SK-N-SH (cell line): ENCODE results near the gene ELAC2. TPM values are rescaled to one million over a fixed set of nuclear protein-coding genes. Genes with fewer than 3 reads are reported as not detected.

Experiments used
- CTCF ChIA-PET: fragments of 300-600, 350-600 bp; formaldehyde crosslinking; extraction: SDS; loops from one replicate; lab custom pipeline; 2021; lab: Yijun Ruan, JAX
- POLR2A ChIA-PET: fragments of 350-600 bp; sonication (Branson Sonifier 250); formaldehyde crosslinking; extraction: SDS; loops from one replicate; lab custom pipeline; 2020; ENCODE audit warnings: antibody characterized with exemption, inconsistent platforms; lab: Yijun Ruan, JAX
- DNase-seq: peaks from one replicate; pipeline ENCODE4 v3.0.0; 2012
- H2AFZ ChIP-seq: fragments of 200-600 bp; sonication (generic); 2 replicates; pipeline ENCODE4 v1.8.1; 2016; ENCODE audit warnings: antibody characterized with exemption, mild to moderate bottlenecking, low read depth
- H3F3A ChIP-seq: fragments of 200-600 bp; sonication (generic); replicated peaks from 2 replicates; pipeline ENCODE3; 2016; ENCODE audit warnings: antibody characterized with exemption, mild to moderate bottlenecking; ENCODE audit not compliant: insufficient read depth
- H3K27ac ChIP-seq, 2 experiments: fragments of 200-500 bp in 1 of 2; fragments of 200-600 bp in 1 of 2; sonication (Bioruptor generic) in 1 of 2; sonication (generic), shearing (Covaris generic) in 1 of 2; 2 replicates each; pipeline versions ENCODE4 v1.5.1 to v1.6.1; 2014 to 2016; ENCODE audit warnings: low read depth in 2 of 2, inconsistent platforms in 1 of 2, low read length in 1 of 2, mild to moderate bottlenecking in 1 of 2, mixed read lengths in 1 of 2
- H3K27me3 ChIP-seq: fragments of 200-600 bp; sonication (generic), shearing (Covaris generic); 2 replicates; pipeline ENCODE4 v1.6.1; 2016; ENCODE audit warnings: mixed run types; ENCODE audit not compliant: insufficient read depth
- H3K36me3 ChIP-seq, 2 experiments: fragments of 200-500 bp in 1 of 2; fragments of 200-600 bp in 1 of 2; sonication (Bioruptor generic) in 1 of 2; sonication (generic) in 1 of 2; replicated peaks in 1 of 2; 2 replicates each; pipeline versions ENCODE3 to v1.5.1; 2014 to 2016; ENCODE audit warnings: low read length in 1 of 2, mild to moderate bottlenecking in 1 of 2; ENCODE audit not compliant: insufficient read depth in 2 of 2, control insufficient read depth in 1 of 2
- H3K4me1 ChIP-seq, 2 experiments: fragments of 200-500 bp in 1 of 2; fragments of 200-600 bp in 1 of 2; sonication (Bioruptor generic) in 1 of 2; sonication (generic), shearing (Covaris generic) in 1 of 2; 2 replicates each; pipeline versions ENCODE4 v1.5.1 to v1.6.1; 2014 to 2016; ENCODE audit warnings: low read depth in 1 of 2, low read length in 1 of 2, mixed run types in 1 of 2; ENCODE audit not compliant: insufficient read depth in 2 of 2, control insufficient read depth in 1 of 2
- H3K4me2 ChIP-seq: fragments of 200-600 bp; sonication (generic), shearing (Covaris generic); 2 replicates; pipeline ENCODE4 v1.6.1; 2017; ENCODE audit warnings: mixed run types
- H3K4me3 ChIP-seq, 2 experiments: fragments of 200-500 bp in 1 of 2; fragments of 200-600 bp in 1 of 2; sonication (Bioruptor generic) in 1 of 2; sonication (generic), shearing (Covaris generic) in 1 of 2; 2 replicates each; pipeline versions ENCODE4 v1.5.1 to v1.8.1; 2014 to 2016; ENCODE audit warnings: low read depth in 2 of 2, inconsistent platforms in 1 of 2, low read length in 1 of 2, mild to moderate bottlenecking in 1 of 2, mixed read lengths in 1 of 2, moderate library complexity in 1 of 2
- H3K79me2 ChIP-seq: fragments of 200-600 bp; sonication (generic); 2 replicates; pipeline ENCODE4 v1.8.1; 2017; ENCODE audit warnings: mild to moderate bottlenecking; ENCODE audit not compliant: insufficient read depth
- H3K9ac ChIP-seq: fragments of 200-600 bp; sonication (generic); 2 replicates; pipeline ENCODE4 v1.6.1; 2017; ENCODE audit warnings: mixed run types
- H3K9me2 ChIP-seq: fragments of 200-600 bp; sonication (generic); 2 replicates; pipeline ENCODE4 v1.6.1; 2017; ENCODE audit warnings: mixed run types
- H3K9me3 ChIP-seq: fragments of 200-600 bp; sonication (generic); 2 replicates; pipeline ENCODE4 v1.6.1; 2017; ENCODE audit warnings: mixed run types, mild to moderate bottlenecking, moderate library complexity
- H4K20me1 ChIP-seq: fragments of 200-600 bp; sonication (generic); 2 replicates; pipeline ENCODE4 v1.6.1; 2017; ENCODE audit warnings: mild to moderate bottlenecking, mixed run types; ENCODE audit not compliant: insufficient read depth
- CHD2 ChIP-seq: fragments of 150-350 bp; IDR thresholded peaks from 2 replicates; pipeline ENCODE4 v1.6.1; 2018; ENCODE audit warnings: low read length; ENCODE audit not compliant: partially characterized antibody
- ELF1 ChIP-seq: IDR thresholded peaks from 2 replicates; pipeline ENCODE4 v1.4.0; 2012
- EP300 ChIP-seq, 2 experiments: IDR thresholded peaks; 2 replicates each; pipeline versions ENCODE4 v1.4.0 to v1.6.1; 2012; ENCODE audit warnings: borderline replicate concordance in 1 of 2, low read depth in 1 of 2, low read length in 1 of 2
- FOSL2 ChIP-seq: IDR thresholded peaks from 2 replicates; pipeline ENCODE4 v1.4.0; 2012; ENCODE audit warnings: low read depth, mild to moderate bottlenecking, moderate library complexity, borderline replicate concordance
- FOXJ3 ChIP-seq: sonication (generic); formaldehyde crosslinking; IDR thresholded peaks from 2 replicates; pipeline ENCODE4 v1.5.1; 2020; ENCODE audit warnings: mild to moderate bottlenecking, missing genetic modification reagents
- GATA2 ChIP-seq: sonication (generic); formaldehyde crosslinking; IDR thresholded peaks from 2 replicates; pipeline ENCODE4 v1.5.0; 2020; ENCODE audit warnings: mild to moderate bottlenecking, missing genetic modification reagents
- JUND ChIP-seq: IDR thresholded peaks from 2 replicates; pipeline ENCODE4 v1.4.0; 2012
- MEF2A ChIP-seq: IDR thresholded peaks from 2 replicates; pipeline ENCODE4 v1.4.0; 2012; ENCODE audit warnings: low read depth, borderline replicate concordance
- NFIC ChIP-seq: IDR thresholded peaks from 2 replicates; pipeline ENCODE4 v1.4.0; 2012; ENCODE audit warnings: borderline replicate concordance
- NRF1 ChIP-seq: IDR thresholded peaks from 2 replicates; pipeline ENCODE4 v1.6.1; 2012; ENCODE audit warnings: low read depth, mild to moderate bottlenecking, low read length
- POLR2AphosphoS5 ChIP-seq: IDR thresholded peaks from 2 replicates; pipeline ENCODE4 v1.6.1; 2012; ENCODE audit warnings: low read depth, low read length
- SIN3A ChIP-seq: IDR thresholded peaks from 2 replicates; pipeline ENCODE4 v1.6.1; 2012; ENCODE audit warnings: low read depth, mild to moderate bottlenecking, low read length, moderate library complexity, borderline replicate concordance
- SMC3 ChIP-seq: IDR thresholded peaks from 2 replicates; pipeline ENCODE4 v1.6.1; 2012; ENCODE audit warnings: low read depth, low read length, improper control_type of control experiment
- TAF1 ChIP-seq: IDR thresholded peaks from 2 replicates; pipeline ENCODE4 v1.6.1; 2012; ENCODE audit warnings: low read depth, mild to moderate bottlenecking, low read length, moderate library complexity, borderline replicate concordance
- TCF12 ChIP-seq: IDR thresholded peaks from 2 replicates; pipeline ENCODE4 v1.4.0; 2012
- YY1 ChIP-seq: IDR thresholded peaks from 2 replicates; pipeline ENCODE4 v1.4.0; 2012; ENCODE audit warnings: low read depth, mild to moderate bottlenecking
- WGBS: methylation state at CpG from one replicate; pipeline ENCODE4 v1.1.6; 2017; ENCODE audit warnings: low lambda C conversion rate; 5-methylcytosine and 5-hydroxymethylcytosine counted together
- polyA plus RNA-seq, 3 experiments: library from polyadenylated mRNA; depleted of rRNA; stranded (reverse); fragments of >200 nt; gene quantifications; 2 replicates each; pipeline ENCODE4 v1.2.3, GENCODE V29; 2012
- TF ChIP-seq, protein P1 (sequence below): fragments of 150-350 bp; IDR thresholded peaks from 2 replicates; pipeline ENCODE4 v1.6.1; 2017; ENCODE audit warnings: antibody characterized with exemption, low read length, low read depth, borderline replicate concordance
- TF ChIP-seq, protein P2 (sequence below): IDR thresholded peaks from 2 replicates; pipeline ENCODE4; 2012
- TF ChIP-seq, protein P3 (sequence below): IDR thresholded peaks from 2 replicates; pipeline ENCODE4 v1.4.0; 2012; ENCODE audit warnings: low read depth, borderline replicate concordance
- TF ChIP-seq, protein P4 (sequence below): IDR thresholded peaks from 2 replicates; pipeline ENCODE4 v1.6.1; 2012; ENCODE audit warnings: mild to moderate bottlenecking, low read depth, low read length, moderate library complexity
- TF ChIP-seq, protein P5 (sequence below): fragments of 150-350 bp; IDR thresholded peaks from 2 replicates; pipeline ENCODE4 v1.6.1; 2016; ENCODE audit warnings: mild to moderate bottlenecking, low read depth, low read length

The ELAC2 gene, protein sequence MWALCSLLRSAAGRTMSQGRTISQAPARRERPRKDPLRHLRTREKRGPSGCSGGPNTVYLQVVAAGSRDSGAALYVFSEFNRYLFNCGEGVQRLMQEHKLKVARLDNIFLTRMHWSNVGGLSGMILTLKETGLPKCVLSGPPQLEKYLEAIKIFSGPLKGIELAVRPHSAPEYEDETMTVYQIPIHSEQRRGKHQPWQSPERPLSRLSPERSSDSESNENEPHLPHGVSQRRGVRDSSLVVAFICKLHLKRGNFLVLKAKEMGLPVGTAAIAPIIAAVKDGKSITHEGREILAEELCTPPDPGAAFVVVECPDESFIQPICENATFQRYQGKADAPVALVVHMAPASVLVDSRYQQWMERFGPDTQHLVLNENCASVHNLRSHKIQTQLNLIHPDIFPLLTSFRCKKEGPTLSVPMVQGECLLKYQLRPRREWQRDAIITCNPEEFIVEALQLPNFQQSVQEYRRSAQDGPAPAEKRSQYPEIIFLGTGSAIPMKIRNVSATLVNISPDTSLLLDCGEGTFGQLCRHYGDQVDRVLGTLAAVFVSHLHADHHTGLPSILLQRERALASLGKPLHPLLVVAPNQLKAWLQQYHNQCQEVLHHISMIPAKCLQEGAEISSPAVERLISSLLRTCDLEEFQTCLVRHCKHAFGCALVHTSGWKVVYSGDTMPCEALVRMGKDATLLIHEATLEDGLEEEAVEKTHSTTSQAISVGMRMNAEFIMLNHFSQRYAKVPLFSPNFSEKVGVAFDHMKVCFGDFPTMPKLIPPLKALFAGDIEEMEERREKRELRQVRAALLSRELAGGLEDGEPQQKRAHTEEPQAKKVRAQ
- polyA plus RNA-seq (2012; rRNA removed), result 77.6 and 95.8 TPM in 2 replicates
- 32.5 and 55.5 TPM in 2 replicates for polyA plus RNA-seq (2012; cell fraction: cytosol; rRNA removed)
- 172 and 179 TPM in 2 replicates for polyA plus RNA-seq (2012; cell fraction: nucleus; rRNA removed)

DNA sequence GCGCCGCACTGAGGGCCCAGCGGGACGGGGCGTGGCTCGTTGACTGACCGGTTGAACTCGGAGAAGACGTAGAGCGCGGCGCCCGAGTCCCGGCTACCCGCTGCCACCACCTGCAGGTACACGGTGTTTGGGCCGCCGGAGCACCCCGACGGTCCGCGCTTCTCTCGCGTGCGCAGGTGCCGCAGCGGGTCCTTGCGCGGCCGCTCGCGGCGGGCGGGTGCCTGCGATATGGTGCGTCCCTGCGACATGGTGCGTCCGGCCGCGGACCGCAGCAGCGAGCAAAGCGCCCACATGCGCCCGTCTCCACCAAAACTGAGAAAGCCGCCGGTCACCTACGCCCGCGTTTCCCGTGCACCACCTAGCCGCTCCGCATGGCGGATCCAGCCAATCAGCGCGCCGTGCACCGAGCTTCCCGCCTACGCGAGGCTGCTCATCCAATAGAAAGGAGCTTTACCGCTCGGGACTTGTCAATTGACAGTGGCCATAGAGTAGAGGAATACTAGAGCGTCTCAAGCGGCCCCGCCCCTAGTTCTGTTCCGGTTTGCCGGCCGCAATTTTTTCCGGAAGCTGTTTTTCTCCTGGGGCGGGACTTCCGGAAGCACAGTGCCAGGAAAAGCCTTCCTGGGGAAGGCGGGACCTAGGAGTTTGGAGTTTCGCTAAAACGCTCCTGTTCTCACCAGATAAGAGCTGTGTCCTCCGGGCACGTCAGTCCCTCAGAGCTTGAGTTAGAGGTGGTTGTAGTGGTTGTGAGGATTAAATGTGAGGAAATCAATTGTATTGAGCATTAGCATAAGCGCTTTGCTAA is at the start of gene ELAC2:
Gene ELAC2, minus strand, starts transcription at position 373 of the 805 bp plus-strand sequence. Its CDS starts 80 bp downstream, at position 293.
- H3F3A ChIP-seq, result peaks cover 4% of the 10 kb centered on the region
- H3K27me3 ChIP-seq, result no peaks in the 10 kb centered on the region; the same call in 1 of the 2 replicates
- H2AFZ ChIP-seq, result peak within 1 kb of the TSS; percentile 88
- H4K20me1 ChIP-seq, result no peaks in the 10 kb centered on the region
- CTCF ChIA-PET, result interaction anchor here (0.8 to 9.1 kb wide), 6 partner anchors 8 to 97 kb away, joined by 3 to 94 read pairs (median 6); no protein-coding TSS in a partner anchor
- peak within 1 kb of the TSS; percentile 66 to 82 for H3K27ac ChIP-seq
- H3K4me2 ChIP-seq, result peak within 1 kb of the TSS; percentile 94
- peak within 1 kb of the TSS; percentile 65 for H3K9ac ChIP-seq
- no peaks in the 10 kb centered on the region for H3K9me3 ChIP-seq
- H3K4me1 ChIP-seq, result peaks cover 0 to 5% of the 10 kb centered on the region in 2 experiments; a peak in 2 of 4 replicates
- peak within 1 kb of the TSS; percentile 71 to 93 for H3K4me3 ChIP-seq
- DNase-seq, result peak; percentile 97
- H3K9me2 ChIP-seq, result no peaks in the 10 kb centered on the region
- peaks cover 31 to 32% of the 10 kb centered on the region in 2 experiments for H3K36me3 ChIP-seq
- H3K79me2 ChIP-seq, result peaks cover 15% of the 10 kb centered on the region
- 1% methylated on average over 15 of the region's 79 CpGs for WGBS
- POLR2A ChIA-PET, result interaction anchor here (0.7 to 1.5 kb wide), 5 partner anchors 13 to 1021 kb away, joined by 3 to 6 read pairs (median 5); partner anchors contain the start of gene ZNF18
- peak; percentile 87 for TF ChIP-seq CHD2
- no peak for TF ChIP-seq JUND
- no peak for TF ChIP-seq MEF2A
- TF ChIP-seq FOXJ3 (CRISPR knock-in tag), result no peak
- TF ChIP-seq, protein P1, sequence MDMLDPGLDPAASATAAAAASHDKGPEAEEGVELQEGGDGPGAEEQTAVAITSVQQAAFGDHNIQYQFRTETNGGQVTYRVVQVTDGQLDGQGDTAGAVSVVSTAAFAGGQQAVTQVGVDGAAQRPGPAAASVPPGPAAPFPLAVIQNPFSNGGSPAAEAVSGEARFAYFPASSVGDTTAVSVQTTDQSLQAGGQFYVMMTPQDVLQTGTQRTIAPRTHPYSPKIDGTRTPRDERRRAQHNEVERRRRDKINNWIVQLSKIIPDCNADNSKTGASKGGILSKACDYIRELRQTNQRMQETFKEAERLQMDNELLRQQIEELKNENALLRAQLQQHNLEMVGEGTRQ, result no peak
- peak; percentile 27; the same call in 1 of the 2 replicates for TF ChIP-seq NRF1
- TF ChIP-seq SIN3A, result peak; percentile 67; the same call in 1 of the 2 replicates
- TF ChIP-seq FOSL2, result no peak
- TF ChIP-seq, protein P2, sequence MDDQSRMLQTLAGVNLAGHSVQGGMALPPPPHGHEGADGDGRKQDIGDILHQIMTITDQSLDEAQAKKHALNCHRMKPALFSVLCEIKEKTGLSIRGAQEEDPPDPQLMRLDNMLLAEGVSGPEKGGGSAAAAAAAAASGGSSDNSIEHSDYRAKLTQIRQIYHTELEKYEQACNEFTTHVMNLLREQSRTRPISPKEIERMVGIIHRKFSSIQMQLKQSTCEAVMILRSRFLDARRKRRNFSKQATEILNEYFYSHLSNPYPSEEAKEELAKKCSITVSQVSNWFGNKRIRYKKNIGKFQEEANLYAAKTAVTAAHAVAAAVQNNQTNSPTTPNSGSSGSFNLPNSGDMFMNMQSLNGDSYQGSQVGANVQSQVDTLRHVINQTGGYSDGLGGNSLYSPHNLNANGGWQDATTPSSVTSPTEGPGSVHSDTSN, result peak; percentile 98
- TF ChIP-seq SMC3, result no peak
- peak; percentile 68 for TF ChIP-seq NFIC
- TF ChIP-seq EP300 (IDR thresholded peaks at IDR 0.05; ENCODE audit: borderline replicate concordance in 1 of 2, low read depth in 1 of 2, low read length in 1 of 2), result no peak; a peak in 1 of 4 replicates
- peak; percentile 25; the same call in 1 of the 2 replicates for TF ChIP-seq TCF12
- peak; percentile 97 for TF ChIP-seq ELF1
- TF ChIP-seq, protein P3, sequence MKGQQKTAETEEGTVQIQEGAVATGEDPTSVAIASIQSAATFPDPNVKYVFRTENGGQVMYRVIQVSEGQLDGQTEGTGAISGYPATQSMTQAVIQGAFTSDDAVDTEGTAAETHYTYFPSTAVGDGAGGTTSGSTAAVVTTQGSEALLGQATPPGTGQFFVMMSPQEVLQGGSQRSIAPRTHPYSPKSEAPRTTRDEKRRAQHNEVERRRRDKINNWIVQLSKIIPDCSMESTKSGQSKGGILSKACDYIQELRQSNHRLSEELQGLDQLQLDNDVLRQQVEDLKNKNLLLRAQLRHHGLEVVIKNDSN, result 0 out of 2 replicates have a peak, but pooled peaks have one; percentile 40
- TF ChIP-seq, protein P4, sequence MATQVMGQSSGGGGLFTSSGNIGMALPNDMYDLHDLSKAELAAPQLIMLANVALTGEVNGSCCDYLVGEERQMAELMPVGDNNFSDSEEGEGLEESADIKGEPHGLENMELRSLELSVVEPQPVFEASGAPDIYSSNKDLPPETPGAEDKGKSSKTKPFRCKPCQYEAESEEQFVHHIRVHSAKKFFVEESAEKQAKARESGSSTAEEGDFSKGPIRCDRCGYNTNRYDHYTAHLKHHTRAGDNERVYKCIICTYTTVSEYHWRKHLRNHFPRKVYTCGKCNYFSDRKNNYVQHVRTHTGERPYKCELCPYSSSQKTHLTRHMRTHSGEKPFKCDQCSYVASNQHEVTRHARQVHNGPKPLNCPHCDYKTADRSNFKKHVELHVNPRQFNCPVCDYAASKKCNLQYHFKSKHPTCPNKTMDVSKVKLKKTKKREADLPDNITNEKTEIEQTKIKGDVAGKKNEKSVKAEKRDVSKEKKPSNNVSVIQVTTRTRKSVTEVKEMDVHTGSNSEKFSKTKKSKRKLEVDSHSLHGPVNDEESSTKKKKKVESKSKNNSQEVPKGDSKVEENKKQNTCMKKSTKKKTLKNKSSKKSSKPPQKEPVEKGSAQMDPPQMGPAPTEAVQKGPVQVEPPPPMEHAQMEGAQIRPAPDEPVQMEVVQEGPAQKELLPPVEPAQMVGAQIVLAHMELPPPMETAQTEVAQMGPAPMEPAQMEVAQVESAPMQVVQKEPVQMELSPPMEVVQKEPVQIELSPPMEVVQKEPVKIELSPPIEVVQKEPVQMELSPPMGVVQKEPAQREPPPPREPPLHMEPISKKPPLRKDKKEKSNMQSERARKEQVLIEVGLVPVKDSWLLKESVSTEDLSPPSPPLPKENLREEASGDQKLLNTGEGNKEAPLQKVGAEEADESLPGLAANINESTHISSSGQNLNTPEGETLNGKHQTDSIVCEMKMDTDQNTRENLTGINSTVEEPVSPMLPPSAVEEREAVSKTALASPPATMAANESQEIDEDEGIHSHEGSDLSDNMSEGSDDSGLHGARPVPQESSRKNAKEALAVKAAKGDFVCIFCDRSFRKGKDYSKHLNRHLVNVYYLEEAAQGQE, result no peak
- peak; percentile 96 for TF ChIP-seq POLR2AphosphoS5
- no peak for TF ChIP-seq GATA2 (CRISPR knock-in tag)
- peak; percentile 79 for TF ChIP-seq TAF1
- TF ChIP-seq, protein P5, sequence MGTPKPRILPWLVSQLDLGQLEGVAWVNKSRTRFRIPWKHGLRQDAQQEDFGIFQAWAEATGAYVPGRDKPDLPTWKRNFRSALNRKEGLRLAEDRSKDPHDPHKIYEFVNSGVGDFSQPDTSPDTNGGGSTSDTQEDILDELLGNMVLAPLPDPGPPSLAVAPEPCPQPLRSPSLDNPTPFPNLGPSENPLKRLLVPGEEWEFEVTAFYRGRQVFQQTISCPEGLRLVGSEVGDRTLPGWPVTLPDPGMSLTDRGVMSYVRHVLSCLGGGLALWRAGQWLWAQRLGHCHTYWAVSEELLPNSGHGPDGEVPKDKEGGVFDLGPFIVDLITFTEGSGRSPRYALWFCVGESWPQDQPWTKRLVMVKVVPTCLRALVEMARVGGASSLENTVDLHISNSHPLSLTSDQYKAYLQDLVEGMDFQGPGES, result peak; percentile 80
- 0 out of 2 replicates have a peak, but pooled peaks have one; percentile 62 for TF ChIP-seq YY1
